ENCODE results near the gene ZNF423.

The ZNF423 gene

DNA sequence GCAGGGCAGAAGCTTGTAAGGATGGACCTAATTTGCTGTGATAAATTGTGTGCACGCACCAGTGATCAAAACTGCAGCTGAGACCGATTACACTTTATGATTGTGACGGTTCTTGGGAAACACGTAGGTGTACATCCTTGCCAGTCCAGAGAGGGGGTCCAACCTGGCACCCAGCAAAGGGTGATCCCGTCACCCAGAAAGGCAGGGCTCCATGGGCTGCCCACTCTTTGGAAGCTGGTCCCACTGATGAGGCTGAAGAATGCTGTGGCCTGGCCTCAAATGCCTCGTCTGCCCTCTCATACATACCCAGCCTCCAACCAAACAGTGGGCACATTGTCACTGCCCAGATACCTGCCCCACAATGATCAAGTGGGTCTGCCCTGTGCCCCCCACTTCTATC, 350.4 kb downstream of the ZNF423 start:
- TF ChIP-seq, protein P1, sequence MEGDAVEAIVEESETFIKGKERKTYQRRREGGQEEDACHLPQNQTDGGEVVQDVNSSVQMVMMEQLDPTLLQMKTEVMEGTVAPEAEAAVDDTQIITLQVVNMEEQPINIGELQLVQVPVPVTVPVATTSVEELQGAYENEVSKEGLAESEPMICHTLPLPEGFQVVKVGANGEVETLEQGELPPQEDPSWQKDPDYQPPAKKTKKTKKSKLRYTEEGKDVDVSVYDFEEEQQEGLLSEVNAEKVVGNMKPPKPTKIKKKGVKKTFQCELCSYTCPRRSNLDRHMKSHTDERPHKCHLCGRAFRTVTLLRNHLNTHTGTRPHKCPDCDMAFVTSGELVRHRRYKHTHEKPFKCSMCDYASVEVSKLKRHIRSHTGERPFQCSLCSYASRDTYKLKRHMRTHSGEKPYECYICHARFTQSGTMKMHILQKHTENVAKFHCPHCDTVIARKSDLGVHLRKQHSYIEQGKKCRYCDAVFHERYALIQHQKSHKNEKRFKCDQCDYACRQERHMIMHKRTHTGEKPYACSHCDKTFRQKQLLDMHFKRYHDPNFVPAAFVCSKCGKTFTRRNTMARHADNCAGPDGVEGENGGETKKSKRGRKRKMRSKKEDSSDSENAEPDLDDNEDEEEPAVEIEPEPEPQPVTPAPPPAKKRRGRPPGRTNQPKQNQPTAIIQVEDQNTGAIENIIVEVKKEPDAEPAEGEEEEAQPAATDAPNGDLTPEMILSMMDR (IDR thresholded peaks at IDR 0.05; ENCODE audit: low read depth, low read length, missing control alignments), result no peak
- no peak overlapping the region for H3K4me3 ChIP-seq (ENCODE audit: low read depth, low read length)
- DNase-seq (ENCODE audit: low read depth), result no peak

DNA sequence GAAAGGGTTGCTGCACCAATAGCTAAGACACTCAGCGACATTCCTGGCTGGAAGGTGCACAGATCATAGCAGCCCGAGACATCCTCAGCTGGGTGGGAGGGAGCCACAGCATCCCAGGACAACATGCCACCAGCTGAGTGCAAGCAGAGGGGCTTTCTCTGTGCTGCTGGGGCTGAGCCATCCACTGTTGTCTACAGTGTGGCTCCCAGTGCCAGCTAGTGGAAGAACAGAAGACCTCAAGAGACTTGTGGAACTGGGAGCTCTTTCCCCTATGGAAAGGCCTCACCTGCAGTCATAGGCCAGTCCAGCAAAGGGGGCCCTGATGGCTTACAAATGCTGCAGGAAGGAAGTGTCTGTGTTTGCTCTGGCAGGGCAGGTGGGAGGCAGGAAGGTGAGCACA, 351.3 kb downstream of the ZNF423 start:
- no peak overlapping the region for H3K4me3 ChIP-seq (ENCODE audit: low read depth, low read length)
- TF ChIP-seq, protein P1 (IDR thresholded peaks at IDR 0.05; ENCODE audit: low read depth, low read length, missing control alignments), result no peak
- no peak for DNase-seq (ENCODE audit: low read depth)

DNA sequence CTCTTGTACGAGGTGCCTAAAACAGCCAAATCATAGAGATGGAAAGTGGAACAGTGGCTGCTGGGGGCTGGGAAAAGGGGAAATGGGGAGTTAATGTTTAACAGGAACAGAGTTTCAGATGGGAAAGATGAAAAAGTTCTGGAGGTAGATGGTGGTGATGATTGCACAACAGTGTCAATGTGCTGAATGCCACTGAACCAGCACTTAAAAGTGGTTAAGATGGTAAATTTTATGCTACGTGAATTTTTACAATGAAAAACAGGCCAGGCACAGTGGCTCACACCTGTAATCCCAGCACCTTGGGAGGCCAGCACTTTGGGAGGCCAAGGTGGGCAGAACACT, 351.9 kb downstream of the ZNF423 start:
- no peak overlapping the region for H3K4me3 ChIP-seq (ENCODE audit: low read depth, low read length)
- DNase-seq (ENCODE audit: low read depth), result no peak
- TF ChIP-seq, protein P1 (IDR thresholded peaks at IDR 0.05; ENCODE audit: low read depth, low read length, missing control alignments), result no peak

DNA sequence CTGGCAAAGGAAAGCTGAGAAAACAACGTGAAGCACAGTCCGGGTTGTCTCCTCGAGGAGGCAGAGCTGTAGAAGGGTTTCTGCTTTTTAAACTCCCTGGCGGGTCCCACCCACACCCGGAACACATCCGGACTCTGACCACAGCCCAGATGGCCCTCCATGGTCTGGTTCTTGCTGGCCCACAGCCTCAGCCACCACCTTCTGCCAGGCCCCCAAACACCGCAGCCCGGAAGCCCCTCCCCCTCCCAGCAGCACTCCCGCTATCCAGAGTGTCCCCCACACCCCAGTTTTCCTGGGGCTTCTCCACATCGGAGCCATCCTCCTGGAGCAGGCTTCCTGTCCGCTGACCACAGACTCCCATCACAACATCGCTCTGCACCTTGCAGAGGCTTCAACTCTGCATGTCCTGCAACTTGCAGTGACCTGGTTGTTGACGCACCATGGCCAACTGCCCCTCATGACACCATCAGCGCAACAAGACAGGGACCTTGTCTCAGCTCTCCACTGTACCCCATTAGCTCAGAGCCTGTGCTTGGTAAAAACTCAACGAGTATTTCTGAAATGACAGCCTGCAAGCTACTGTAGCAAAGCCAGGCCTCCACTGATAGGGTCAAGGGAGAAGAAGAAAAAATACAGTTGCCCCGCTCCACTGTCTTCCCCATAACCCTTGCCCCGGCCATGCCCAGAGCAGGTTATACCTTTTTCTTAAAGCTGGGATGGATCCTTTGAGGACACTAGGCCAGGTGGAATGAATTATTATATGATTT, 352.5 kb downstream of the ZNF423 start:
- no peak for DNase-seq (ENCODE audit: low read depth)
- no peak overlapping the region for H3K4me3 ChIP-seq (ENCODE audit: low read depth, low read length)
- TF ChIP-seq, protein P1 (IDR thresholded peaks at IDR 0.05; ENCODE audit: low read depth, low read length, missing control alignments), result no peak

DNA sequence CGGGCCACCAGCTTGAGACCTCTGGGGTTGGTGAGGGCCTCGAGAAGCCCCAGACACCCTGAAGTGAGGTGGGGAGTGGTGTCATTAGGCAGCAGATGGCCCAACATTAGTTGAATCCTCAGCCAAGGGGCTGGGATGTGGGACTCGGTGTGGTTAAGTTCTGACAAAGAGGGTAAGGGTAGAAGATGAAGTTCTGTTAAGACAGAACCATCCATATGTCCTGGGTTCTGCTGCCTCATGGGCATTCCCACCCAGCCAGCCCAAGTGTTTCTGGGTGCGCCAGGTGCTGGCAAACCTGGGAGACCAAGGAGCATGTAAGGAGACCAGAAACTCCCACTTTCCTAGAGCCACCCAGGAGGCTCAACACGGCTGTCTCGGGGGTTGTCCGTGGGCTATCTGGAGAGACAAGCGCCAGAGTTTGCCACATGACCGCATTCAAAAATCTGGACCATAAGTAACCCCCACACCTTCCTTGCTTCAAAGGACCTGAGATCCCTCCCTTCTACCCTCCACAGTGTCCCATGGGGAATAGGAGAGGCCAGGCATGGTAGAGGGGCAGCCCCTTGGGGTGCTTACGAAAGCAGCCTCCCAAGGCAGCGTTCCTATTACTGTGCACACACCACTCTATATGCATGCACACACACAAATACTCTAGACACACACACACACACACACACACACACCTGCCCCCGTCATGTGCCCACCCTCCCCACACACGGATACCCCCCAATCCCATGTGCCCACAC, 353.6 kb downstream of the ZNF423 start:
- no peak overlapping the region for H3K4me3 ChIP-seq (ENCODE audit: low read depth, low read length)
- DNase-seq (ENCODE audit: low read depth), result no peak
- TF ChIP-seq, protein P1 (IDR thresholded peaks at IDR 0.05; ENCODE audit: low read depth, low read length, missing control alignments), result no peak

DNA sequence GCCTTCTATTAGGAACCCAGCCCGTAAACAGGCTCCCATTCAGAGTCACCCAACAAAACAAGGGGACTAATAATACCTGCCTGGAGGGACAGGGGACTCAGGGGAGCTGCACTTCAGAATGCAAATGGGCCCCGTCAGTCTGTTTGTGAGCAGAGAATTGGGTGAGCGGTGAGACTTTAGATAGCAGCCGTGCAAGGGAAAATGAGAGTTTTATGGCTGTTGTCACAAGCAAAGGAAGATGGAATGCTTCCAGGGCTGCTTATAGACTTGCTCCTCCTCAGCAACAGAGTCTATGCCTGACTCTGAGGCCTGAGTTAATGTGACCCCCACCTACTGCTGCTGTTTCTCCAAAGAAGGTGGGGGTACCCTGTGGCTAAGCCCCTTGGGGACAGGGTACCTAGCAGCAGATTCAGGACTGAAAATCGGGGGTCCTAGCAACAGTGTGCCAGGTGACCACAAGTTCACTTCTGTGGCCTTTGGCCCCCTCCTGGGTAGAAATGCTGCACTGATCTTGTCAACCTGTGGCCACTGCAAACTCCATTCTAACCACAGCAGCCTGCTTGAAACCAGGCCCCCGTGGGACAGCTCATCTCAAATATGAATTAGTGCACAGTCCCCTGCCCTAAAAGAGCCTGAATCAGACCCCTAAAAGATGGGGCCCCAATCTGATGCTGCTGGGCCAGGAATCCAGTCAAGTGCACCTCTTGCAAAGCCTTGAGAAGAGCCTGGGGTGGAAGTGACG, 355.9 kb downstream of the ZNF423 start:
- no peak overlapping the region for H3K4me3 ChIP-seq (ENCODE audit: low read depth, low read length)
- TF ChIP-seq, protein P1 (IDR thresholded peaks at IDR 0.05; ENCODE audit: low read depth, low read length, missing control alignments), result no peak
- no peak for DNase-seq (ENCODE audit: low read depth)

Data from GM12864 (cell line).